ENCODE results near the gene EIF3F.
A peak's percentile ranks its signal among the peaks of the same experiment; 100 is the strongest.
"Not testable (repeated sequence)": the region's sequence is repeated elsewhere in the genome, so short reads cannot be mapped to it uniquely, and the experiment has no call there.

EIF3F gene

GRCh38 chr11:7982582-7983119, 4.5 kb upstream of the EIF3F start:
- no peak overlapping the region for H3K4me3 ChIP-seq (replicated peaks in 1 of 2; ENCODE audit: low read depth in 2 of 2, low read length in 2 of 2)
- no peak for TF ChIP-seq CTCF (IDR thresholded peaks at IDR 0.05; ENCODE audit: low read depth, low read length)
- DNase-seq (ENCODE audit: low read depth in 2 of 2) = no peak

GRCh38 chr11:7983832-7984590, 3.1 kb upstream of the EIF3F start:
- H3K4me3 ChIP-seq (replicated peaks in 1 of 2; ENCODE audit: low read depth in 2 of 2, low read length in 2 of 2) = no peak overlapping the region
- TF ChIP-seq CTCF (IDR thresholded peaks at IDR 0.05; ENCODE audit: low read depth, low read length) = no peak
- DNase-seq (ENCODE audit: low read depth in 2 of 2) = no peak

- DNase-seq (ENCODE audit: low read depth in 2 of 2) = not testable (repeated sequence)
- peak overlapping the region; percentile 58 to 72 for H3K4me3 ChIP-seq (replicated peaks in 1 of 2; ENCODE audit: low read depth in 2 of 2, low read length in 2 of 2)
Observed at GRCh38 chr11:7987560-7987883, 385 bp downstream of the EIF3F start.

GRCh38 chr11:7994581-7995278, 7.6 kb downstream of the EIF3F start:
- H3K4me3 ChIP-seq (replicated peaks in 1 of 2; ENCODE audit: low read depth in 2 of 2, low read length in 2 of 2) = no peak overlapping the region
- no peak for DNase-seq (ENCODE audit: low read depth in 2 of 2)
- no peak for TF ChIP-seq CTCF (IDR thresholded peaks at IDR 0.05; ENCODE audit: low read depth, low read length)

GRCh38 chr11:7999795-8000194, 12.7 kb downstream of the EIF3F start:
- TF ChIP-seq CTCF (IDR thresholded peaks at IDR 0.05; ENCODE audit: low read depth, low read length) = no peak
- DNase-seq (ENCODE audit: low read depth in 2 of 2) = no peak
- H3K4me3 ChIP-seq (replicated peaks in 1 of 2; ENCODE audit: low read depth in 2 of 2, low read length in 2 of 2) = no peak overlapping the region

- H3K4me3 ChIP-seq (replicated peaks in 1 of 2; ENCODE audit: low read depth in 2 of 2, low read length in 2 of 2) = no peak overlapping the region
- no peak for DNase-seq (ENCODE audit: low read depth in 2 of 2)
- TF ChIP-seq CTCF (IDR thresholded peaks at IDR 0.05; ENCODE audit: low read depth, low read length) = no peak
Observed at GRCh38 chr11:8000390-8000789, 13.3 kb downstream of the EIF3F start.

- DNase-seq (ENCODE audit: low read depth in 2 of 2) = no peak
- no peak for TF ChIP-seq CTCF (IDR thresholded peaks at IDR 0.05; ENCODE audit: low read depth, low read length)
Observed at GRCh38 chr11:8002676-8003075, 15.5 kb downstream of the EIF3F start.

More at GRCh38 chr11:8002676-8003075, 15.5 kb downstream of the EIF3F start:
- no peak overlapping the region for H3K4me3 ChIP-seq (replicated peaks in 1 of 2; ENCODE audit: low read depth in 2 of 2, low read length in 2 of 2)
